SU-DHL-6 (cell line): ENCODE results near the gene TBCK.
"Not testable (repeated sequence)": the region's sequence is repeated elsewhere in the genome, so short reads cannot be mapped to it uniquely, and the experiment has no call there.

ENCODE experiments used
- H2AFZ ChIP-seq: fragments of 200-600 bp; sonication (generic); 2 replicates; pipeline ENCODE4 v1.6.1; 2014; ENCODE audit warnings: low read depth, mild to moderate bottlenecking, moderate library complexity, mixed read lengths, antibody characterized with exemption, low read length; ENCODE audit not compliant: severe bottlenecking
- H3F3A ChIP-seq: fragments of 200-600 bp; shearing (Covaris generic); 2 replicates; pipeline ENCODE4 v1.6.0; 2016; ENCODE audit warnings: antibody characterized with exemption, mild to moderate bottlenecking; ENCODE audit not compliant: insufficient read depth
- H3K27ac ChIP-seq: fragments of 200-600 bp; sonication (generic); 2 replicates; pipeline ENCODE4 v1.5.1; 2016; ENCODE audit warnings: low read depth, mild to moderate bottlenecking, low read length, moderate library complexity, mixed read lengths
- H3K27me3 ChIP-seq: fragments of 200-600 bp; sonication (generic), shearing (Covaris generic); 2 replicates; pipeline ENCODE4 v1.6.0; 2014; ENCODE audit warnings: mild to moderate bottlenecking, low read length
- H3K36me3 ChIP-seq: fragments of 200-600 bp; sonication (generic); 2 replicates; pipeline ENCODE4 v1.6.1; 2014; ENCODE audit warnings: mild to moderate bottlenecking, low read length, mixed read lengths
- H3K4me2 ChIP-seq: fragments of 300-600, 200-600 bp; shearing (Covaris generic), sonication (generic); 2 replicates; pipeline ENCODE4 v1.6.0; 2014; ENCODE audit warnings: low read length, low read depth, mild to moderate bottlenecking; ENCODE audit not compliant: poor library complexity, severe bottlenecking
- H3K4me3 ChIP-seq: fragments of 200-600 bp; sonication (generic); 2 replicates; pipeline ENCODE4 v1.5.1; 2014; ENCODE audit warnings: antibody characterized with exemption, low read length, mild to moderate bottlenecking, mixed read lengths; ENCODE audit not compliant: insufficient read depth, poor library complexity, severe bottlenecking
- H3K79me2 ChIP-seq: fragments of 200-600 bp; sonication (generic); 2 replicates; pipeline ENCODE4 v1.6.1; 2014; ENCODE audit warnings: mild to moderate bottlenecking, low read length, moderate library complexity; ENCODE audit not compliant: insufficient read depth
- H3K9ac ChIP-seq: fragments of 200-600 bp; sonication (generic); 2 replicates; pipeline ENCODE4 v1.7.0; 2014; ENCODE audit warnings: mild to moderate bottlenecking, low read length
- H3K9me2 ChIP-seq: fragments of 200-600 bp; sonication (generic); replicated peaks from 2 replicates; pipeline ENCODE4 v1.6.1; 2014; ENCODE audit warnings: low read length; ENCODE audit not compliant: insufficient read depth
- H3K9me3 ChIP-seq: fragments of 200-600 bp; sonication (generic); 2 replicates; pipeline ENCODE4 v1.6.1; 2014; ENCODE audit warnings: low read length, mixed read lengths; ENCODE audit not compliant: insufficient read depth
- H4K20me1 ChIP-seq: fragments of 200-600 bp; sonication (generic); 2 replicates; pipeline ENCODE4 v1.6.1; 2014; ENCODE audit warnings: low read depth, mild to moderate bottlenecking, antibody characterized with exemption, low read length, moderate library complexity, mixed read lengths
- CTCF ChIP-seq: fragments of 200-600 bp; sonication (generic); IDR thresholded peaks from one replicate; pipeline ENCODE4 v1.5.1; 2017; ENCODE audit warnings: antibody characterized with exemption, mild to moderate bottlenecking, low read length, moderate library complexity; ENCODE audit not compliant: insufficient read depth, poor library complexity, severe bottlenecking
- EZH2phosphoT487 ChIP-seq: fragments of 200-600 bp; sonication (generic), shearing (Covaris generic); conservative IDR thresholded peaks from 2 replicates; pipeline ENCODE4 v1.6.1; 2018; ENCODE audit warnings: mild to moderate bottlenecking, antibody characterized with exemption, low read length, moderate library complexity, mixed read lengths

TBCK gene

GRCh38 chr4:106323119-106323518 is 7.1 kb upstream of the TBCK start:
- Histone ChIP-seq H3K9me3 (no peaks in the 10 kb centered on the region), H3K36me3 (no peaks in the 10 kb centered on the region; the same call in 1 of the 2 replicates), H3K9me2 (no peaks in the 10 kb centered on the region), H3K4me3 (no peak overlapping the region), H3F3A (no peaks in the 10 kb centered on the region; the same call in 1 of the 2 replicates), H3K79me2 (peaks cover 27% of the 10 kb centered on the region), H4K20me1 (no peaks in the 10 kb centered on the region), H3K27ac (no peak overlapping the region), H3K27me3 (no peaks in the 10 kb centered on the region), H3K4me2 (no peak overlapping the region), H2AFZ (no peak overlapping the region), H3K9ac (no peak overlapping the region)
- no peak for TF ChIP-seq CTCF
- no peak for TF ChIP-seq EZH2phosphoT487

GRCh38 chr4:106321814-106322213 is 5.8 kb upstream of the TBCK start:
- not testable (repeated sequence) for H3K4me2 ChIP-seq, H2AFZ ChIP-seq, H3K9me2 ChIP-seq, H3K27me3 ChIP-seq, H4K20me1 ChIP-seq, H3K36me3 ChIP-seq, H3F3A ChIP-seq, H3K27ac ChIP-seq, H3K9me3 ChIP-seq, H3K9ac ChIP-seq, H3K4me3 ChIP-seq
- H3K79me2 ChIP-seq = peaks cover 40% of the 10 kb centered on the region

- not testable (repeated sequence) for H3K9ac ChIP-seq, H3K9me3 ChIP-seq, H3K27ac ChIP-seq, H3K36me3 ChIP-seq, H3K27me3 ChIP-seq, H4K20me1 ChIP-seq, H3K9me2 ChIP-seq, H2AFZ ChIP-seq, H3K4me2 ChIP-seq, H3F3A ChIP-seq, H3K4me3 ChIP-seq
- H3K79me2 ChIP-seq = peaks cover 45% of the 10 kb centered on the region
Measured at GRCh38 chr4:106321168-106321567, 5.2 kb upstream of the TBCK start.

GRCh38 chr4:106320235-106320634 is 4.2 kb upstream of the TBCK start:
- Histone ChIP-seq H3K4me2 (no peak overlapping the region), H3F3A (no peaks in the 10 kb centered on the region)
- TF ChIP-seq CTCF (no peak), EZH2phosphoT487 (no peak)

More at GRCh38 chr4:106320235-106320634, 4.2 kb upstream of the TBCK start:
- no peak overlapping the region for H3K9ac ChIP-seq
- no peaks in the 10 kb centered on the region for H4K20me1 ChIP-seq
- H3K9me3 ChIP-seq = no peaks in the 10 kb centered on the region
- H3K79me2 ChIP-seq = peaks cover 51% of the 10 kb centered on the region
- no peaks in the 10 kb centered on the region; the same call in 1 of the 2 replicates for H3K36me3 ChIP-seq
- no peaks in the 10 kb centered on the region for H3K27me3 ChIP-seq
- H3K9me2 ChIP-seq = no peaks in the 10 kb centered on the region
- H3K4me3 ChIP-seq = no peak overlapping the region
- H3K27ac ChIP-seq = no peak overlapping the region
- H2AFZ ChIP-seq = no peak overlapping the region
